HEK293T (cell line): ENCODE data around the gene TTC19.

Experiments used
- CTBP1 ChIP-seq: fragments of 450-650 bp; IDR thresholded peaks from 2 replicates; pipeline ENCODE4 v1.6.1; 2016; ENCODE audit warnings: borderline replicate concordance
- ELF4 ChIP-seq: fragments of 450-650 bp; IDR thresholded peaks from 2 replicates; pipeline ENCODE4 v1.6.1; 2017; ENCODE audit warnings: antibody characterized with exemption
- HDGF ChIP-seq: fragments of 450-650 bp; IDR thresholded peaks from 2 replicates; pipeline ENCODE4 v1.6.1; 2017; ENCODE audit warnings: antibody characterized with exemption, borderline replicate concordance
- SUZ12 ChIP-seq: fragments of 450-650 bp; IDR thresholded peaks from 2 replicates; pipeline ENCODE4 v1.6.1; 2016; ENCODE audit warnings: mild to moderate bottlenecking

DNA sequence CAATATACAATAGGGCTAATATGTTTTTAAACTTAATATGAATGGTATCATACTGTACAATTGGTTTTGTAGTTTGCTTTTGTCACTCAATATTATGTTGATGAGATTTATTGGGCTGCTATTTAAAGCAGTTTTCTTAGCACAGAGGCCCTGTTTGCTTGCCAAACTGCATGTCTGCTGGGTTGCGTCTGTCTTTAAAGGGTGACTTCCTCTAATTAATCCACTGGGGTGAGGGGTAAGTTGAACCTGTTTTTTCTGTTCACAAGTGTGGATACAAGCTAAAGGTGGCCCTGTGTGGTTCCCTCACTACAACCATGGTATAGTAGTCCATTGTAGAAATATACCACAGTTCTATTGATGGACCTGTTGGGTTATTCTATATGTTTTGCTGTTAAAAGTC, 19.7 kb downstream of the TTC19 start:
- TF ChIP-seq SUZ12 (no peak), CTBP1 (no peak), ELF4 (no peak), HDGF (no peak)
